Loucy (cell line): Measurements from ENCODE around the gene DSCAM.

Source experiments
- H2AFZ ChIP-seq: fragments of 200-600 bp; sonication (generic); 2 replicates; pipeline ENCODE4 v1.6.0; 2016; ENCODE audit warnings: antibody characterized with exemption, mild to moderate bottlenecking, low read length, moderate library complexity
- H3F3A ChIP-seq: fragments of 200-600 bp; 2 replicates; pipeline ENCODE4 v1.6.0; 2016; ENCODE audit warnings: antibody characterized with exemption, low read depth, mild to moderate bottlenecking
- H3K27me3 ChIP-seq: fragments of 200-600 bp; sonication (generic); 2 replicates; pipeline ENCODE4 v1.6.1; 2014; ENCODE audit warnings: low read length, mild to moderate bottlenecking; ENCODE audit not compliant: insufficient read depth, poor library complexity, severe bottlenecking
- H3K36me3 ChIP-seq: fragments of 200-600 bp; sonication (generic); 2 replicates; pipeline ENCODE4 v1.6.1; 2016; ENCODE audit warnings: low read length; ENCODE audit not compliant: insufficient read depth
- H3K4me1 ChIP-seq: fragments of 200-600 bp; sonication (generic); 2 replicates; pipeline ENCODE4 v1.5.1; 2014; ENCODE audit warnings: low read length, mild to moderate bottlenecking; ENCODE audit not compliant: insufficient read depth, poor library complexity, severe bottlenecking
- H3K4me2 ChIP-seq: fragments of 200-600 bp; sonication (generic); 2 replicates; pipeline ENCODE4 v1.6.0; 2014; ENCODE audit warnings: antibody characterized with exemption, low read length, low read depth, mild to moderate bottlenecking; ENCODE audit not compliant: poor library complexity, severe bottlenecking
- H3K4me3 ChIP-seq: fragments of 200-600 bp; sonication (generic); 2 replicates; pipeline ENCODE4 v1.5.1; 2014; ENCODE audit warnings: low read length, mild to moderate bottlenecking, mixed read lengths; ENCODE audit not compliant: poor library complexity, severe bottlenecking
- H3K79me2 ChIP-seq: fragments of 200-600 bp; sonication (generic); 2 replicates; pipeline ENCODE4 v1.6.1; 2014; ENCODE audit warnings: low read length; ENCODE audit not compliant: insufficient read depth
- H3K9ac ChIP-seq: fragments of 200-600 bp; sonication (generic); 2 replicates; pipeline ENCODE4 v1.6.0; 2014; ENCODE audit warnings: mild to moderate bottlenecking, low read depth, low read length, moderate library complexity; ENCODE audit not compliant: poor library complexity, severe bottlenecking
- H3K9me2 ChIP-seq: fragments of 200-600 bp; sonication (generic); replicated peaks from 2 replicates; pipeline ENCODE4 v1.6.1; 2016; ENCODE audit warnings: low read depth, low read length, mixed read lengths
- H3K9me3 ChIP-seq: fragments of 200-600 bp; sonication (generic); 2 replicates; pipeline ENCODE4 v1.6.1; 2014; ENCODE audit warnings: mild to moderate bottlenecking, antibody characterized with exemption, low read length, low read depth; ENCODE audit not compliant: insufficient read depth
- H4K20me1 ChIP-seq: fragments of 200-600 bp; sonication (generic); 2 replicates; pipeline ENCODE4 v1.6.0; 2014; ENCODE audit warnings: antibody characterized with exemption, low read length, mild to moderate bottlenecking; ENCODE audit not compliant: insufficient read depth, poor library complexity, severe bottlenecking
- CTCF ChIP-seq: fragments of 200-600 bp; sonication (generic); conservative IDR thresholded peaks from 2 replicates; pipeline ENCODE4 v1.5.1; 2014; ENCODE audit warnings: mild to moderate bottlenecking, antibody characterized with exemption, low read length
- EZH2phosphoT487 ChIP-seq: fragments of 200-600 bp; IDR thresholded peaks from 2 replicates; pipeline ENCODE4 v1.6.1; 2018; ENCODE audit warnings: antibody characterized with exemption, mild to moderate bottlenecking, moderate library complexity, borderline replicate concordance

Gene DSCAM

GRCh38 chr21:40640266-40640789 is 206.6 kb downstream of the DSCAM start:
- Histone ChIP-seq H3K4me1 (no peaks in the 10 kb centered on the region), H3K9ac (no peak overlapping the region), H3F3A (no peaks in the 10 kb centered on the region), H3K79me2 (no peaks in the 10 kb centered on the region), H3K9me2 (no peaks in the 10 kb centered on the region), H3K4me2 (no peak overlapping the region), H3K27me3 (no peaks in the 10 kb centered on the region), H3K4me3 (no peak overlapping the region), H2AFZ (no peak overlapping the region), H4K20me1 (no peaks in the 10 kb centered on the region), H3K36me3 (no peaks in the 10 kb centered on the region), H3K9me3 (peaks cover 3% of the 10 kb centered on the region; the same call in 1 of the 2 replicates)
- no peak for TF ChIP-seq EZH2phosphoT487
- TF ChIP-seq CTCF = no peak

GRCh38 chr21:40639616-40640194 is 207.3 kb downstream of the DSCAM start:
- no peaks in the 10 kb centered on the region for H3K27me3 ChIP-seq
- H3K36me3 ChIP-seq = no peaks in the 10 kb centered on the region
- no peaks in the 10 kb centered on the region for H3K79me2 ChIP-seq
- no peaks in the 10 kb centered on the region for H3K9me2 ChIP-seq
- no peak overlapping the region for H3K4me2 ChIP-seq
- no peaks in the 10 kb centered on the region for H3K4me1 ChIP-seq
- no peaks in the 10 kb centered on the region for H4K20me1 ChIP-seq
- no peak overlapping the region for H3K4me3 ChIP-seq
- no peak overlapping the region for H2AFZ ChIP-seq
- H3F3A ChIP-seq = no peaks in the 10 kb centered on the region
- H3K9ac ChIP-seq = no peak overlapping the region
- peaks cover 2% of the 10 kb centered on the region; the same call in 1 of the 2 replicates for H3K9me3 ChIP-seq
- TF ChIP-seq EZH2phosphoT487 (no peak), CTCF (no peak)

- TF ChIP-seq CTCF = no peak
- no peak for TF ChIP-seq EZH2phosphoT487
- no peaks in the 10 kb centered on the region for H4K20me1 ChIP-seq
- no peak overlapping the region for H2AFZ ChIP-seq
- H3K4me3 ChIP-seq = no peak overlapping the region
- H3K79me2 ChIP-seq = no peaks in the 10 kb centered on the region
- H3K4me1 ChIP-seq = no peaks in the 10 kb centered on the region
- no peaks in the 10 kb centered on the region for H3F3A ChIP-seq
- H3K4me2 ChIP-seq = no peak overlapping the region
- H3K9me3 ChIP-seq = no peaks in the 10 kb centered on the region; the same call in 1 of the 2 replicates
- no peak overlapping the region for H3K9ac ChIP-seq
- H3K27me3 ChIP-seq = no peaks in the 10 kb centered on the region
- no peaks in the 10 kb centered on the region for H3K9me2 ChIP-seq
- no peaks in the 10 kb centered on the region for H3K36me3 ChIP-seq
Observed at GRCh38 chr21:40638466-40639251, 208.3 kb downstream of the DSCAM start.
